Measurements from ENCODE around the gene CSNK1G2. TPM values are rescaled to one million over a fixed set of nuclear protein-coding genes. Genes with fewer than 3 reads are reported as not detected.
A peak's percentile ranks its signal among the peaks of the same experiment; 100 is the strongest.

CSNK1G2 gene
- total RNA-seq, 1 experiment from 2014 or later, result 23.2 TPM

DNA sequence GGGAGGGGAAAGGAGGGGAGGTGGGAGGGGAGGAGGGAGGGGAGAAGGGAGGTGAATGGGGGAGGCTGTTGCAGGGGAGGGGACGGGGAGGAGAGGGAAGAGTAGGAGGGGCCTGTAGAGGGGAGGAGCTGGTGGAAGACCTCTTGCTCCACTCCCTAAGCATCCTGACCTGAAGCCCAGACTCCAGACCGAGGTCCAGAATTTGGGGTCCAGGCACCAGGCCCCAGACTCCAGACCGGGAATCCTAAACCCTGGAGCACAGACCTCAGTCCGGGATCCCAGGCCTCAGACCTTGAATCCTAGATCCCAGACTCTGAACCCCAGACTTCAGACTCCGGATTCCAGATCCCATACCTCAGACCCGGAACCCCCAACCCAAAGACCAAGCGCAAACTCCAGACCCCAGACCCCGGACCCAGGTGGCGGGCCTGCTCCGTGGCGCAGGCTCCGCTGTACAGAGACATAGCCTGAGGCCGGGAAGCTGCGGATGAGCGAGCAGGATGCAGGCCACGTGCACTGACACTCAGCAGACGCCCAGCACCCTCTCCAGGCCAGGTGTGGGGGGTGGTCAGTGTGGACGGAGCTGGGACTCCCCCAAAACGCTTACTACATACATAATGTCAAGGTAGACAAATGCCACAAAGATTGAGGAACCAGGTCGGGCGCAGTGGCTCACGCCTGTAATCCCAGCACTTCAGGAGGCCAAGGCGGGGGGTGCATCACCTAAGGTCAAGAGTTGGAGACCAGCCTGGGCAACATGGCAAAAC is 75.3 kb downstream of the CSNK1G2 start:
- DNase-seq (ENCODE audit: low spot score), result peak; percentile 62

DNA sequence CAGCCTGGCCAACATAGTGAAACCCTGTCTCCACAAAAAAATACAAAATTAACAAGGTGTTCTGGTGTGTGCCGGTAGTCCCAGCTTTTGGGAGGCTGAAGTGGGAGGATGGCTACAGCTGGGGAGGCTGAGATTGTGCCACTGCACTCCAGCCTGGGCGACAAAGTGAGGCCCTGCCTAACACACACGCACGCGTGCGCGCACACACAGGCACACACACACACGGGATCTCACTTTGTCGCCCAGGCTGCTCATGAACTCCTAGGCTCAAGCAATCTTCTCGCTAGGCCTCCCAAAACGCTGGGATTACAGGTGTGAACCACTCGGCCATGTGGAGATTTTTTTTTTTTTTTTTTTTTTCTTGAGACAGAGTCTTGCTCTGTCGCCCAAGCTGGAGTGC is 77.8 kb downstream of the CSNK1G2 start:
- no peak for DNase-seq (ENCODE audit: low spot score)

DNA sequence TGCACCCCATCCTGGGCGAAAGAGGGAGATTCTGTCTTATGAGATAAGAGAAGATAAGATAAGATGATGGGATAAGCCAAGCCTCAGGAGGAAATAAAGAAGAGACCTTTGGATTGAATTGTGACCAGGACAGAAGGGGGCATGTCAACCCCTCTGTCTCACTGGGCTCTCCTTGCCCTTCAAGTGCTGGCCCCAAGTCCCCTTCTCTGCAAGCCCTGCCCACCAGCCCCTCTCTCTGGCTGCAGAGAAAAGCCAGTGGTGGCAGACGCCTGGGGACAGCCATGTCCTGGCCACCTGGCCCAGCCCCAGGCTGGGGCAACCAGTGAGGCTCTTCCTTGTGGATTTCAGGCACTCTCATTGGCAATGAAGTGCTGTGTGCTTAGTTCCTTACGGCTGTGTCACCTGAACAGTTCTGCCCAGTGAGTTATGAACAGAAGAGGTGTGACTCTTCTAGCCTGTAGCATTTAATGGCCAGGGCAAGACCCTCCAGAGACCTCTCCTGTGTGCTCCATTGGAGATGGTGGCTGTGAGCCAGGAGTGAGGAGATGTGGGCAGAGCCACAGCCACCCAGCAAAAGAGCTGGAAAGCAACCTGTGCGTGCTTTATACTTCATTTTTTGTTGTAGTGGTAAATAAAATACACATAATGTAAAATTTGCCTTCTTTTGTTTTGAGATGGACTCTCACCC is 80.6 kb downstream of the CSNK1G2 start:
- no peak for DNase-seq (ENCODE audit: low spot score)

DNA sequence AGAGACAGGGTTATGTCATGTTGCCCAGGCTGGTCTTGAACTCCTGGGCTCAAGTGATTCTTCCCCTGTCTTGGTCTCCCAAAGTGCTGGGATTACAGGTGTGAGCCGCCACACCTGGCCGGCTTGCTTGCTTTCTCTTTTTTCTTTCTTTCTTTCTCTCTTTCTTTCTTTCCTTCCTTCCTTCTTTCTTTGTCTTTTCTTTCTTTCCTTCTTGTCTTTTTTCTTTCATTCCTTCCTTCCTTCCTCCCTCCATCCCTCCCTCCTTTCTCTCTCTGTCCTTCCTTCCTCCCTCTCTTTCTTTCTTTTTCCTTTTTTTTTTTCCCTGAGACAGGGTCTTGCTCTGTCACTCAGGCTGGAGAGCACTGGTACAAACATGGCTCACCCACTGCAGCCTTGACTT is 81.3 kb downstream of the CSNK1G2 start:
- DNase-seq (ENCODE audit: low spot score), result no peak

DNA sequence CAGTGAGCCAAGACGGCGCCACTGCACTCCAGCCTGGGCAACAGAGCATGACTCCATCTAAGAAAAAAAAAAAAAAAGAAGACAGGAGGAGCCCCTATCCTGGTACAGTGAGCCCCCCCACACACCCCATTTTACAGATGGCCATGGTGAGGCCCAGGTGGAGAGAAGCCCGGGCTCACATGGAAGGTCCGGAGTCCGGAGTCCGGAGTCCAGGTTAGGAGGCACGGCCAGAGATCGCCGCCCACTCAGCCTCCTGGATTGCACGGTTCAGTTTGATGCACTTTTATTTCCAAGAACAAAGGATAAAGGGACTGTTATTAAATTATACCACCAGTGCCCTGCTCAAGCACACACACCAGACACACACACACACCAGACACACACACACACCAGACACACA is 85.8 kb downstream of the CSNK1G2 start:
- no peak for DNase-seq (ENCODE audit: low spot score)

DNA sequence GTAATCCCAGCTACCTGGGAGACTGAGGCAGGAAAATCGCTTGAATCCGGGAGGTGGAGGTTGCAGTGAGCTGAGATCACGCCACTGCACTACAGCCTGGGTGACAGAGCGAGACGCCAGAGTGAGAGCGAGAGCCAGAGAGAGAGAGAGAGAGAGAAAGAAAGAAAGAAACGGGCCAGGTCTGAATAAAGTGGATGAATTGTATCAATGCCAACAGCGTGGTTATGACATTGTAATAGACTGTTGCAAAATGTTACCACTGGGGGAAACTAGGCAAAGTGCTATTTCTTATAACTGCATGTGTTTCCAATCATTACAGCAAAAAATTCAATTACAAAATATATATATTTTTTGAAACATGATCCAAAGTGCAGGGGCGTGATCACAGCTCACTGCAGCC is 86.4 kb downstream of the CSNK1G2 start:
- no peak for DNase-seq (ENCODE audit: low spot score)

Other genes with a start within 250 kb of the CSNK1G2 start
- not detected in 2 replicates for gene ONECUT3, start 187.7 kb upstream of the CSNK1G2 start, total RNA-seq (2014; rRNA removed; shearing (Covaris generic))
- 3.6 and 7.8 TPM in 2 replicates for gene ATP8B3, start 128.9 kb upstream of the CSNK1G2 start, total RNA-seq (2014; rRNA removed; shearing (Covaris generic))
- 2.3 and 4.2 TPM in 2 replicates for gene REXO1, start 92.7 kb upstream of the CSNK1G2 start, total RNA-seq (2014; rRNA removed; shearing (Covaris generic))
- gene KLF16, start 77.6 kb upstream of the CSNK1G2 start, total RNA-seq (2014; rRNA removed; shearing (Covaris generic)), result 1.8 and 4.6 TPM in 2 replicates
- gene ABHD17A, start 55.7 kb upstream of the CSNK1G2 start, total RNA-seq (2014; rRNA removed; shearing (Covaris generic)), result 20.2 and 40.6 TPM in 2 replicates
- 0.93 and 1.0 TPM in 2 replicates for gene ADAT3, start 35.8 kb upstream of the CSNK1G2 start, total RNA-seq (2014; rRNA removed; shearing (Covaris generic))
- 66.3 and 68.3 TPM in 2 replicates for gene SCAMP4, start 35.8 kb upstream of the CSNK1G2 start, total RNA-seq (2014; rRNA removed; shearing (Covaris generic))
- 37.6 and 40.1 TPM in 2 replicates for gene BTBD2, start 74.5 kb downstream of the CSNK1G2 start, total RNA-seq (2014; rRNA removed; shearing (Covaris generic))
- gene MKNK2, start 110.1 kb downstream of the CSNK1G2 start, total RNA-seq (2014; rRNA removed; shearing (Covaris generic)), result 33.9 and 49.6 TPM in 2 replicates
- 3.8 and 9.0 TPM in 2 replicates for gene MOB3A, start 155.2 kb downstream of the CSNK1G2 start, total RNA-seq (2014; rRNA removed; shearing (Covaris generic))
- 1.3 and 4.2 TPM in 2 replicates for gene IZUMO4, start 155.7 kb downstream of the CSNK1G2 start, total RNA-seq (2014; rRNA removed; shearing (Covaris generic))
- 51.0 and 60.4 TPM in 2 replicates for gene AP3D1, start 210.4 kb downstream of the CSNK1G2 start, total RNA-seq (2014; rRNA removed; shearing (Covaris generic))
- 1.5 and 6.8 TPM in 2 replicates for gene DOT1L, start 222.8 kb downstream of the CSNK1G2 start, total RNA-seq (2014; rRNA removed; shearing (Covaris generic))

All from H4 (cell line).